ENCODE measurements around the gene RASD1.
"Not testable (repeated sequence)": the region's sequence is repeated elsewhere in the genome, so short reads cannot be mapped to it uniquely, and the experiment has no call there.

RASD1 gene

DNA sequence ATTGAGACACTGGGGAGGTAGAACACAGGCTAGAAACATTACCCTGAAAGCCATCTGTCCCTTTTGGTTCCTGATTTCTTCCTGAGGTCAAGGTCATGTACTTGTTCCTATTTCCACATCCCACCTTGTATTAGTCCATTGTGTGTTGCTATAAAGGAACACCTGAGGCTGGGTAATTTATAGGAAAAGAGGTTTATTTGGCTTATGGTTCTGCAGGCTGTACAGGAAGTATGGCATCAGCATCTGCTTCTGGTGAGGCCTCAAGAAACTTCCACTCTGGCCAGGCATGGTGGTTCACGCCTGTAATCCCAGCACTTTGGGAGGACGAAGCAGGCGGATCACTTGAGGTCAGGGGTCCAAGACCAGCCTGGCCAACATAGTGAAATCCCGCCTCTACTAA lies 26.8 kb downstream of the RASD1 start:
- no peak for DNase-seq (ENCODE audit: low read depth)

DNA sequence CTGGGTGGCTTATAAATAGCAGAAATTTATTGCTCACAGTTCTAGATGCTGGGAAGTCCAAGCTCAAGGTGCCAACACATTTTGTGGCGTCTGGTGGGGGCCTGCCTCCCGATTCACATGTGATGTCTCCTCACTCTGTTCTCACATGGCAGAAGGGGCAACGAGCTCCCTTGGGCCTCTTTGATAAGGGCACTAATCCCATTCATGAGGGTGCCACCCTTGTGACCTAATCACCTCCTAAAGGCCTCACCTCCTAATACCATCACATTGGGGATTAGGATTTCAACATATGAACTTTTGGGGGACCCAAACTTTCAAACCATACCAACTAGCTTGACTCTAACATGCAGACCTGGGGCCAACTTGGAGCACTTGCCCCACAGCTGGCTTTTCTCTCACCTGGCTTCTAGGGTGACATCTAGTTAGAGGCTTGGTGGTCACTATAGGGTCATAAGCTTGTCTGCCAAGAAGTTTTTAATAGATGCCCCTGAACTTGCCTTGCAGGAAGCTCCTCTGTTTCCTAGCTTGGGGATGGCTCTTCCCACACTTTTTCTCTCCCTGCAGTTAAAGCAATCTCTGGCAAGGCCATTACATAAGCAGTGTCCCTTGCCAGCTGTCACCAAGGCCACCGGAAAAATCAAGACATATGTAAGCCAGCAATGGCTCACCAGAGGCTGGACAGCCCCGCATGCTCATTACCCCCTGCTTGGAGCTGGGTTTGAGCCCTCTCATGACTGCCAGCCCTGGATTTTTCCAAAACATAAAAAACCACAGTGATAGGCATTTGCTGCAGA lies 27.8 kb downstream of the RASD1 start:
- DNase-seq (ENCODE audit: low read depth) = no peak

DNA sequence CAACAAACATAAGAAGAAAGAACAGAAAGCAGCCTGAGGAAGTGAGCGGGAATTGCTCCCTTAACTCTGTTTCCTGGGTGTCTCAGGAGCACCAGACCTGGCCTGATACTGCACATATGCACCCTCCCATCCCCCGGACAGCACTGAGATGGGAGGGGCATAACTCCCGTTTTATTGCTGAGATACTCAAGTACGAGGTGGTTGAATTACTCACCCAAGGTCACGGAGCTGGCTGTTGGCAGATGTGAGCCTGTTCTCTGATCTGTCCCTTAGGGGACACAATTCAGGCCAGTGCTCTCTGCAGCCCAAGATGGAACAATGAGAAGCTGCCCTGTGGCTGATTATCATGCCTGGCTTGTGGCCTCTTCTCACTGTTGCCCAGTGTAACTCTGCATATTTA lies 28.5 kb downstream of the RASD1 start:
- no peak for DNase-seq (ENCODE audit: low read depth)

DNA sequence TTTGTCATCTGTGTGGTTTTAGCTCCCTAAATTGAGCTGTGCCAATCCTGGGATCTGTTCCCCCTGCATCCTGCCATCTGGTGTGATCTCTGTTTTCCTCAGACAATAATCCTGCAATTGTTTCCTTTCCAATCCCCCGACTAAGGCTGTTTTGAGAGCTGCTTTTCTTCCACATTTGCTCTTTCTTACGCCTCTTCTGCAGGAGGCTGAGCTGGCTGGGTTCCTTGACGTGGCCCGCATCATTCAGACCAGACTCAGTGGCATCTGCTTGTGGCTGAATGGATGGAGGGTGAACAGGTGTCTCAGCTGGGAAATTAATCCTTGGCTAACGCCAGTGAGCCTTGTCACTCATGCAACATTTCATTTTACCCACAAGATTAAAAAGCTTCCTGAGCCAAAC lies 29.2 kb downstream of the RASD1 start:
- DNase-seq (ENCODE audit: low read depth) = no peak

DNA sequence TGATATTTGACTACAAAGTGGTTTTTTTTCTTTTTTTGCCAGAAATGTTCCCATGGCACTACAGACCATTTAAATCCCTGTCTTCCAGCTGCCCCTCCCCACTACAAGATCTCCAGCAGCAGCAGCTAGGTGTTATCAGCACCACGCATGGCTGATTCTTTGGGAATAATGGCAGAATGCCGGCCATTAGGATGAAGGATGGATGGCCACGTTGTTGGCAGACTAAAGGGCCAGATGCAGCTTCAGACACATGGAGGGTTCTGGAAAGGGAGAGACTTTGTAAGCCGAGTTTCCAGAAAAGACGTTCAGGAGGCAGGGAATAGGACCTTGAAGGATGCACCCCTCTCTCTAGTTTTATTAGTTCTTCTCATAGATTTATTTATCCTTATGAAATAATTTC lies 29.7 kb downstream of the RASD1 start:
- no peak for DNase-seq (ENCODE audit: low read depth)

DNA sequence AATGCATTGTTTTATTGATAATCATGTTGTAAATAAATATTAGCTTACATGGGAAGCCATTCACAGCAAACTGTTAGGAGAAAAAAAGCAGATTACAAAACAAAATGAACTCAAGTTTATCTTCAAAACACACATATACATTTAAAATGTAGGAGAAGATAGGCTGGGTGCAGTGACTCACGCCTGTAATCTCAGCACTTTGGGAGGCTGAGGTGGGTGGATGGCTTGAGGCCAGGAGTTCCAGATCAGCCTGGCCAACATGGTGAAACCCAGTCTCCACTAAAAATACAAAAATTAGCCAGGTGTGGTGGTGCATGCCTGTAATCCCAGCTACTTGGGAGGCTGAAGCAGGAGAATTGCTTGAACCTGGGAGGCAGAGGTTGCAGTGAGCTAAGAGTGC lies 30.3 kb downstream of the RASD1 start:
- DNase-seq (ENCODE audit: low read depth) = not testable (repeated sequence)

DNA sequence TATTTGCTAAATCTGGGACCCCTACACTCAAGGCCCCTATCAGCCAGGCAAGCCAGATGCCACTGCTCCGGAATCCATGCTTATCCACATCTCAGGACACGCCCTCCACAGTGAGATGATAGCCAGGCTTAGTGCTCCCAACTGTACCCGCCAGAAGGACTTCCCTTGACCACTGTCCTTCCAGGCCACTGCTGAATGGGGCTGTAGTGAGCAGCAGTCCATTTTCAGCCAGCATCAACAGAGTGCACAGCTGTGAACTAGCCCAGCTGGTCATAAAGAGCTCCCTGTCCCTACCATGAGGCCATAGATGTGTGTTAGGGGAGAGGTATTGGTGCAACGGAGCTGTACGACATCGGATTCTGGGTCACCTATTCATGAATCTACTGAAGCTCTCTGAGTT lies 32.4 kb downstream of the RASD1 start:
- no peak for DNase-seq (ENCODE audit: low read depth)

DNA sequence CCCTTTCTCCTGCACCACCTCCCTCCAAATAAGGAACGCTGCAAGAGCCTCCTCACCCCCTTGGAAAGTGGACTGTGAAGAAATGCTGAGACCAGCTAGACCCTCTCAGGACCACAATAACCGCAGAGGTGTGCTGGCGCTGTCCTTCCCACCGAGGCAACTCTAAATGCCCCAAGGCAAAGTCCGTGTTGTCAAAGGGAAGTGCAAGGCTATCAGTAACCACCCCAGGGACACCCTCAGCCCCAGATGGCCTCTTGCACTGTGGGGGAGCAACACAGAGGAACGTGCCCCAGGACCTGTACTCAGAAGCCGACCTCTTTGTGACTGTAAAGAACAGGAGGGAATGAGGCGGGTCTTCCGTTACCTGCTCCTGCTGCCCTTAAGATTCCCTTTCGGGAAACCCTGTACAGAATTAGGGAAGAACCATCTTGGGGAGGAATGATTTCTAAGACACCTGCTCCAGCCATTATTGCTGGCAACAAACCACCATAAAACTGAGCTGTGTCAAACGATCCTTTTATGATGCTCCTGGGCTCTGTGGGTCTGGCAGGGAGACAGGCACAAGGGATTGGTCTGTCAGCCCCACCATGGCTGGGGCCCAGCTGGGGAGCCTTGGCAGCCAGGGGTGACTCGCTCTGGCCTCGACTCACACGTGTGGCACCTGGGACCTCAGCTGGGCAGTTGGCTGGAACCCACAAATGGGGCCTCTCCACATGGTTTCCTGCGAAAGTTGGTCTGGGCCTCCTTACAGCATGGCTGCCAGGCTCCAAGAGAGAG lies 34.0 kb downstream of the RASD1 start:
- no peak for DNase-seq (ENCODE audit: low read depth)

DNA sequence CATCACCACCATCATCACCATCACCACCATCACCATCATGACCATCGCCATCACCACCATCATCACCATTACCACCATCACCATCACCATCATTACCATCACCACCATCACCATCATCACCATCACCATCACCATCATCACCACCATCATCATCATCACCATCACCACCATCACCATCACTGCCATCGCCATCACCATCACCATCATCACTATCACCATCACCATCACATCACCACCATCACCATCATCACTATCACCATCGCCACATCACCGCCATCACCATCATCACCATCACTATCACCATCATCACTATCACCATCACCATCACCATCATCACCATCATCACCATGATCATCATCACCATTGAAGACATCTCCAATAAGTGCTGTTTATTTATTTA lies 36.2 kb downstream of the RASD1 start:
- no peak for DNase-seq (ENCODE audit: low read depth)

DNA sequence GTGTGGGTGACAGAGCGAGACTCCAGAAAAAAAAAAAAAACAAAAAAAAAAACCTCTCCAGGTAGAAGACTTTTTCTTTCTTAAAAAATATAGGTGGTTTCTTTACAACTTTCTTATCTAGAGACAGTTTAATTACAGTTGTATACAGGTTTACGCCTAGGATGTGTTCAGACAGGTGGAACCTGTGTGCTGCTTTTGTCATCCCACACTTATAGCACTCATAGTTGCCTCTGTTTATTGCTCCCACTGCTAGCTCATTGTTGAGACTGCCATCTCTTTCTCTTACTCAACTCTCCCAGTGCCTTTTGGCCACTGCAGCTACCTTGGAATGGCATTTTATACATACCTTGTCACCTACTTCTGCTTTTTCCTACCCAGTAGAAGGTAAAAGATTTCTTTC lies 38.5 kb downstream of the RASD1 start:
- DNase-seq (ENCODE audit: low read depth) = no peak

DNA sequence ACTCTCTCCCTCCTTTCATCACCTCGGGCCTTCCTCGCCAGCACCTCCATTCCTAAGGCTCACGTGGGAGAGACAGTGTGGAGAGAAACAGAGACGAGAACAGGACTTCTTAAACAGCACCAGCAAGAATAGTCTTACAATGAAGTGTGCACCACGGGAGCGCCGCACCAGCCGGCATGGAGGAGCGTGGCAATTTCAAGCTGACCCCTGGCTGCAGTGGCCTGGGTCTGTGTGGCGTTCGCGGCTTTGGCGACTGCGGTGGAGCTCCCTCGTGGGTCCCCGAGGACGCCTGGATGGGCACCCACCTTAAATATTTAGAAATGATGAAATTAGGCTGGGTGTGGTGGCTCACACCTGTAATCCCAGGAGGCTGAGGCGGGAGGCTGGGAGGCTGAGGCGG lies 39.9 kb downstream of the RASD1 start:
- DNase-seq (ENCODE audit: low read depth) = no peak

DNA sequence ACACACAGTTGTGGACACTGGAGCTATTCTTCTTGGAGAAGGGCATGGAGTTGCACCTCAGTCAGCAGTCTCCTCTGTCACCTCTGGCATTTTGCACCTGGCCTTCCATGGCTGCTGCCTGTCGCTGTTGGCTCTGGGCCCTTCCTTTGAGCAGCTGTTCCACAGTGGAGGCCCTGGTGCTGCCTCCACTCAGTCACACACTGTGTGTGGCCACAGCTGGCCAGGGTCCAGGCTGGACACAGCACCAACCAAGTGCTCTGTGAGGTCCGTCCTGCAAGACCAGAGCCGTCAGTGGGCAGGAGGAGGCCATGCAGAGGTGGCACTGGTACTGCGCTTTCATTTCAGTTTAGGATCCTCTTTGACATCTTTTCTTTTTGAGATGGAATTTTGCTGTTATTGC lies 41.0 kb downstream of the RASD1 start:
- no peak for DNase-seq (ENCODE audit: low read depth)

DNA sequence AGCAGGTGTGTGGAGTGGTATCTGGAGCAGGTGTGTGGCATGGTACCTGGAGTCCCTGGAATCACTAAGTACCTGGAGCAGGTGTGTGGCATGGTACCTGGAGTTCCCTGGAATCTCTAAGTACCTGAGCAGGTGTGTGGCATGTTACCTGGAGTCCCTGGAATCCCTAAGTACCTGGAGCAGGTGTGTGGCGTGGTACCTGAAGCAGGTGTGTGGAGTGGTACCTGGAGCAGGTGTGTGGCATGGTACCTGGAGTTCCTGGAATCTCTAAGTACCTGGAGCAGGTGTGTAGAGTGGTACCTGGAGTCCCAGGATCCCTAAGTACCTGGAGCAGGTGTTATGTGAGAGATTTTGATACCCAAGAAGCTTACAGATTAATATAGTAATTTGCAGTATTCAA lies 41.5 kb downstream of the RASD1 start:
- DNase-seq (ENCODE audit: low read depth) = not testable (repeated sequence)

DNA sequence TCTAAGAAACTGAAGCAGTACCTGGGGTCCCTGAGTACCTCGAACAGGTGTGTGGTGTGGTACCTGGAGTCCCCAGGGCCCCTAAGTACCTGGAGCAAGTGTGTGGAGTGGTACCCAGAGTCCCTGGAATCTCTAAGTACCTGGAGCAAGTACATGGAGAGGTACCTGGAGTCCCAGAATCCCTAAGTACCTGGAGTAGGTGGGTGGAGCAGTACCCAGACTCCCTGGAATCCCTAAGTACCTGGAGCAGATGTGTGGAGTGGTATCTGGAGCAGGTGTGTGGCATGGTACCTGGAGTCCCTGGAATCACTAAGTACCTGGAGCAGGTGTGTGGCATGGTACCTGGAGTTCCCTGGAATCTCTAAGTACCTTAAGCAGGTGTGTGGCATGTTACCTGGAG lies 41.9 kb downstream of the RASD1 start:
- no peak for DNase-seq (ENCODE audit: low read depth)

DNA sequence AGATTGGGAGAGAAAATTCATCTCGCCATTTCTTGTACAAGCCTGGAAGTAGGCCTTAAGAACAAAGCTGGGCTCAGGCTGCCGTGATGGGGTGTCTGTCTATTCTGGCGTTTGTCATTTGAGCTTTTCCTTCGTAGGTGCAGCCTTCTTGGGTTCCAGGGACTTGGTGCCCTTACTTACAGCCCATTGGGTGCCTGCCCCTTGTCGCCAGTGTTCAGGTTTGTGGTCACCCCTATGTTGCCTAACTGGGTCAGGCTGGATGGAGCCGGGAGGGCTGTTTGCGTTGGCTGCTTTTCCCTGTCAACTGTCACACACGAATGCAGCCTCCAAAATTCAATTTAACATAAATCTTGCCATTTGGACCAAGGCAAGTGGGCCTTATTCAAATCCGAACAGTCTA lies 43.1 kb downstream of the RASD1 start:
- DNase-seq (ENCODE audit: low read depth) = no peak

DNA sequence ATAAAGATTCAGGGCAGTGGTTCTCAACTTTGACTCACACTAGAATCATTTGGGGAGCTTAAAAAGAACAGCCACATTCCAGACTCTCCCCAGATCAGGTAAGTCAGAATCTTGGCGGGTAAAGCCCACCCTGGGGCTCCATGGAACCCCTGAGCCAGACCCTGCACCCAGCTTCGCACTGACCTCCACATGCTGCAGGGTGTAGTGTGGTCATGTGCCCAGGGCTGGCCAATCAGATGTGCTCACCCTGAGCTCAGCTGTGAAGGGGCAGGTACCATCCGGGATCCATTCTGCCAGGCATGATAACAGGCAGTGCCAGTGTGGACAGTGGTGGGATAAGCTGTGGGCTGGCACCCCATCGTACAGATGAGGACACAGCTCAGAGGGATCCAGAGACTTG lies 47.5 kb downstream of the RASD1 start:
- DNase-seq (ENCODE audit: low read depth) = no peak

DNA sequence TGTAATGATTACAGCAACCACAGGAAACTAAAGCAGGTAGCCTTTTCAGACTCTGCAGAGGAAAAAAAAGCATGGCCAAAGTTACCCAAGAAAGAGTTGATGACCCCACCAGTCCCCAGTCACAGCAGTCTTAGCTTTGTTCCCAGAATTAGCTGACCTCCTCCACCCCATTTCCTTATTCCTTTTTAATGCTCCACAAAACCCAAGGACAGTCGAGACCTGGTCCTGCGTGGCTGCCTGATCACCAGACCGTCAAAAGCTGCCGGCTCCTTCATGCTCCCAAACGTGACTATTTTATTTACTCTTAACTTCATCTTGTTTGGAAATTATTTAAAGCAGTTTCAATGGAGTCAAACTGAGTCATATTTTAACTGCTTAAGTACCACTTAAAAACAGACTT lies 48.1 kb downstream of the RASD1 start:
- DNase-seq (ENCODE audit: low read depth) = no peak

DNA sequence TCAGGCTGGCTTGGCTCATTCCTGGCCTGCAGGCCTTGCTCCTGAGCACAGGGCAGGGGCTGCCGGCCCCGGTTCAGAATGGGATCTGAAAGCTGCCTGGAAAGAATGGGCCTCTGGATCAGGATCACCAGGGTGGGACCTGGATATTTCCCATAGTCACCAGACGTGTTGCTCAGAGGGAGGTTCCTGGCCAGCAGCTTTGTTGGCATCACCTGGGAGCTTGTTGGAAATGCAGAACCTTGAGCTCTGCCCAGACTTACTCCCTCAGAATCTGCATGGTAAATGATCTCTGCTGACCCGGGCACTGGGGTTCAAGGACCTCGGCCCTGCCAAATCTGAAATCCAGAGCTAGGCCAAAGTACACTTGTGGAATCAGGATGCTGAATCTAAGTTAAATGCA lies 48.9 kb downstream of the RASD1 start:
- DNase-seq (ENCODE audit: low read depth) = no peak

DNA sequence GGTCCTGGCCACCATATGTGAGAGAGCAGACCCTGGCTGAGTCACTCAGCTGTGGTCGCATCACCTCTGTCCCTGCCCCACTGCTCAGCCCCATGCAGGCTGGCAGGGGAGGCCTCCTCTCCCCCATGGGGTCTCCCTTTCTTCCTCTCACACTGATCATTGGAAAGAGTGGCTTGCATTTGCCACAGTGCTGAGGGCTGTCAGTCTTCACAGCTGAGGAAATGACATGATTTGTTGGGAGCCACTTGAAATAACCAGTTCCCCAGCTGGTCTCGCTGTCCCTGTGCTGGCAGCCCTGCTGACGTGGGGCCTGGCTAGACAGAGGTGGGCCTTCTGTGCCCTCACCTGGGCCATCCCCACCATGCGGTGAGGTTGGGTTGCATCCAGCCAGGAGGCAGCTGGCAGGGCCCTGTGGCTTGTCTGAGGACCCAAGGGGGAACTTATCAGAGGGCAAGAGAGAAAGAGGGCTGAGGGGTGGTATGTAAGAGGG lies 49.5 kb downstream of the RASD1 start:
- DNase-seq (ENCODE audit: low read depth) = no peak

DNA sequence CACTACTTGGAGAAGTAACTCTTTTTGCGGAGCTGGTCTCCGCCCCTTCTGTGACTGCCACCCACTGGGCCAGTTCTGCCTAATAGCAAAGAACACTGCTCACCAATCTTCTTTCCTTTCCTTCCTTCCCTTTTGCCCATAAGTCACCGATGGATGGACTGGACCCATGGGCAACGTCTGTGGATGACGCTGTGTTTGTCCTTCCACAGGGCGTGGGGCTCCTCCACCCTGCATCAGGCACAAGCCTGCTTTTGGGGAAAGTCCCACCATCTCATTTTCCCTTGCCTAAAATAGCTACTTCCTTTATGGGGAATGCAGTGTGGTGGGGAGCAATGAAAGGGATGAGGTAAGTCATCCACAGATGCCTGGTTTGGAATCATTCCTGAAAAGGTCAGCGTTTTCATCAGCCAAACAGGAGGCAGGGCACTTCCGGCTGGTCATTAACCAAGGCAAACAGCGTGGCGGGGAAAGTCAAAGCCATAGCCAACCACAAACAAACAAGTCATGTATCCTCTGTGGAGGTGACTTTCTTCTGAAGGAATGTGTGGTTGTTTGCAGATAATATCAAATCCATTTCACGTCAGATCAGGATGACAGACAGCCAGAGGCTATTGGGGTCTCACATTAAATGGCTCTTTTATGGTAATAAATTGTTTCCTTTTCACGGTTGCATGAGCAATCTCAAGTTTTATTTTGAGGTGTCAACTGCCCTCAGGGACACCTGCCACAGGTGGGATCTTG lies 50.1 kb downstream of the RASD1 start:
- DNase-seq (ENCODE audit: low read depth) = peak; percentile 87

DNA sequence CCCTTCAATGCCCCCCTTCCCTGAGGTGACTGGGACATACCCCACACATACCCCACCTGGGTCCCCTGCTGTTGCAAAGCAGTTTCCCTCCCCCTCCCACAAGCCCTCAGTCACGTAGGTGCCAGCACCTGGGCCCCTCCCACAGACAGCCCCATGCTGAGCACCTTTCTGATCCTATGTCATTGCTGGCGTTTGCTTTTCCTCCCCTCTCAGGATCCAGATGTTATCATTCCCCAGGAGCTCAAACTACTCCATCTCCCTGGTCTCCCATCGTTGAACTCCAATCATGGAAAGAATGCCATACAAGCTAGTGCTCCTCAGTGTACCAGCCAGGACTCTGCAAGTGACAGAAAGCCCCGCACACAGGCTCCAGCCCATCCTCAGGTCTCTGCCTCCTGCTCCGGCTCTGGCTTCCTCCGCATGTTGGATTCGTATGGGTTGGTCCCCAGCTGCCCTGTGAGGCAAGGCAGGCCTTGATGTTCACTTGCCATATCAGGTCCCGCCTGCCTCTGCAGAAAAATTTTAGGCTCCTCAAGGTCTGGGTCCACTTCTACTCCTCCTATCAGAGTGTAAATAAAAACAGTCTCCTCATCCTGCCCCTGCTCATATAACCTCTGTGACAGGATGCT lies 50.8 kb downstream of the RASD1 start:
- no peak for DNase-seq (ENCODE audit: low read depth)

Measured in HS-27A (cell line).